Aorta (tissue), 5 donors: ENCODE data around the gene SPESP1. TPM values are rescaled to one million over a fixed set of nuclear protein-coding genes. Genes with fewer than 3 reads are reported as not detected.
"Not testable (repeated sequence)": the region's sequence is repeated elsewhere in the genome, so short reads cannot be mapped to it uniquely, and the experiment has no call there.

Source experiments
- ATAC-seq: fragments of 200-7000 bp; cut with Tn5 transposase; one replicate; pipeline ENCODE4 v1.9.1; 2022; ENCODE audit warnings: moderate library complexity; ENCODE audit not compliant: low FRiP score
- DNase-seq, 2 donors: peaks; one replicate each; pipeline ENCODE4 v3.0.0-alpha.2; 2020
- H3K27ac ChIP-seq, 2 donors: one replicate each; pipeline ENCODE4 v1.5.1; 2013; ENCODE audit warnings: low read length in 2 of 2, mild to moderate bottlenecking in 2 of 2, moderate library complexity in 2 of 2, control low read depth in 1 of 2, inconsistent platforms in 1 of 2, low read depth in 1 of 2
- H3K27me3 ChIP-seq, 2 donors: one replicate each; pipeline ENCODE4 v1.6.1; 2013; ENCODE audit warnings: control low read depth in 1 of 2, low read length in 1 of 2, mild to moderate bottlenecking in 1 of 2, moderate library complexity in 1 of 2; ENCODE audit not compliant: insufficient read depth in 2 of 2, control insufficient read depth in 1 of 2
- H3K36me3 ChIP-seq, 2 donors: one replicate each; pipeline ENCODE4 v1.6.1; 2013; ENCODE audit warnings: control low read depth in 1 of 2, low read length in 1 of 2, mild to moderate bottlenecking in 1 of 2; ENCODE audit not compliant: insufficient read depth in 2 of 2, control insufficient read depth in 1 of 2
- H3K4me1 ChIP-seq, 2 donors: one replicate each; pipeline ENCODE4 v1.6.1; 2013; ENCODE audit warnings: low read length in 2 of 2, control low read depth in 1 of 2, mild to moderate bottlenecking in 1 of 2, moderate library complexity in 1 of 2; ENCODE audit not compliant: insufficient read depth in 2 of 2, control insufficient read depth in 1 of 2
- H3K4me3 ChIP-seq, 2 donors: one replicate each; pipeline ENCODE4 v1.5.1; 2013; ENCODE audit warnings: low read length in 2 of 2, control low read depth in 1 of 2, mild to moderate bottlenecking in 1 of 2
- H3K9me3 ChIP-seq: one replicate; pipeline ENCODE4 v1.6.1; 2013; ENCODE audit warnings: mild to moderate bottlenecking, low read length; ENCODE audit not compliant: control insufficient read depth
- WGBS, 2 donors: extraction: QIAGEN DNeasy Blood & Tissue Kit; methylation state at CpG; one replicate each; pipeline ENCODE4 v1.1.7; 2013; 5-methylcytosine and 5-hydroxymethylcytosine counted together
- intact Hi-C, 2 donors: fragments of 100-400 bp; cut with DNase I; formaldehyde crosslinking; loops; one replicate each; pipeline versions ENCODE4 v1.14.2 to v1.15.0; 2022
- polyA plus RNA-seq, 2 donors: library from polyadenylated mRNA; stranded (reverse); fragments of 200-250 nt; gene quantifications; one replicate each; pipeline ENCODE4 v1.2.3, GENCODE V29; 2013
- total RNA-seq, 2 donors: library from RNA; stranded (reverse); fragmentation: NEBNext Ultra II Directional; extraction: Animal tissue kit (Norgen Biotek cat#: 25700); gene quantifications; one replicate each; pipeline ENCODE4 v1.2.1, GENCODE V29; 2021
- donor health status: healthy with polysubstance abuse.
- donor health status: Bipolar disorder and iron deficiency.
- donor health status: DM: no; HTN: no; CAD: no.
- donor health status: DM: no; HTN: no; CAD: no.
- donor health status: DM: yes; HTN: yes; CAD: no.

The SPESP1 gene
- total and polyA plus RNA-seq, 4 donors, result 1.3 to 2.2 (median 1.5) TPM; not detected in 1

DNA sequence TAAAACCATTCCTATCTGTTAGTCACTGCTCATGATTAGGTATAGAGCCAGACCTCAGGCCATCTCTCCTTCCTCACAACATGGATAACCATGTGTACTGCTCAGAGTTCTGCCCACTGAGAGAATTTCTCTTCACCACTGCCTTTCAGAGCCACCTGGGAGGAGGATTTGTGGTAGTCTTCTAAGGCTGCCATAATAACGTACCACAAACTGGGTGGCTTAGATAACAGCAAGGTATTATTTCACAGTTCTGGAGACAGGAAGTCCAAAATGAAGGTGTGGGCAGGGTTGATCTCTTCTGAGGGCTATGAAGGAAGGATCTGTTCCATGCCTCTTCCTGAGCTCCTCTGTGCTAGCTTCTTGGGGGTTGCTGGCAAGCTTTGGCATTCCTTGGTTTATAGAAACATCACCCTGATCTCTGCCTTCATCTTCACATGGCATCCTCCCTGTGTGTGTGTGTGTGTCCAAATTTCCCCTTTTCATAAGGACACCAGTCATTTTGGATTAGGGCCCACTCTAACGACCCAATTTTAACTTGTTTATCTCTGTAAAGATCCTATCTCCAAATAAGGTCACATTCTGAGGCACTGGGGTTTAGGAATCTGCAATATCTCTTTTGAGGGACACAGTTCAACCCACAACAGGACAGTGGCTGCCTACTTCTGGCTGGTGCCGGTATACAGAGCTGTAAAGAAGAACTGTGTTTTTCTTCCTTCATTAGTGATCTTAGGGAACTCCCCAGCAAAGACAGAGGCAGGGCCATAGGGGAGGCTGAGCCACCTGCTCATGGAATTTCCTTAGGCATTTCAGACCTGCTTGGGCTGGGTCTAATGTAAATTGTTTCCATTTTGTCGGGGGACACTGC, 42.1 kb downstream of the SPESP1 start:
- intact Hi-C loops, result no loop called here
- DNase-seq (no peak), ATAC-seq (no peak)
- WGBS, 2 donors, result 50 to 55% methylated on average over 4 of the region's 4 CpGs
- Histone ChIP-seq H3K4me1 (no peaks in the 10 kb centered on the region), H3K27me3 (peaks cover 0 to 2% of the 10 kb centered on the region in 2 donors), H3K9me3 (peaks cover 5% of the 10 kb centered on the region), H3K4me3 (no peak overlapping the region), H3K36me3 (no peaks in the 10 kb centered on the region), H3K27ac (no peak overlapping the region)

DNA sequence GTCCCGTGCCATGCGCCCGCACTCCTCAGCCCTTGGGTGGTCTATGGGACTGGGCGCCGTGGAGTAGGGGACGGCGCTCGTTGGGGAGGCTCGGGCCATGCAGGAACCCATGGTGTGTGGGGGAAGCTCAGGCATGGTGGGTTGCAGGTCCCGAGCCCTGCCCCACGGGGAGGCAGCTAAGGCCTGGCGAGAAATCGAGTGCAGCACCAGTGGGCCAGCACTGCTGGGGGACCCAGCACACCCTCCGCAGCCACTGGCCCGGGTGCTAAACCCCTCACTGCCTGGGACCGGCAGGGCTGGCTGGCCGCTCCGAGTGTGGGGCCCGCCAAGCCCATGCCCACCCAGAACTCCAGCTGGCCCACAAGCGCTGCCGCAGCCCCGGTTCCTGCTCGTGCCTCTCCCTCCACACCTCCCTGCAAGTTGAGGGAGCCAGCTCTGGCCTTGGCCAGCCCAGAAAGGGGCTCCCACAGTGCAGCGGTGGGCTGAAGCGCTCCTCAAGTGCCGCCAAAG, 45.4 kb downstream of the SPESP1 start:
- H3K36me3 ChIP-seq, DNase-seq, H3K27ac ChIP-seq, H3K4me1 ChIP-seq, intact Hi-C loops, ATAC-seq, H3K27me3 ChIP-seq, H3K9me3 ChIP-seq, H3K4me3 ChIP-seq: not testable (repeated sequence)
- 95 to 97% methylated on average over 26 of the region's 26 CpGs for WGBS, 2 donors

DNA sequence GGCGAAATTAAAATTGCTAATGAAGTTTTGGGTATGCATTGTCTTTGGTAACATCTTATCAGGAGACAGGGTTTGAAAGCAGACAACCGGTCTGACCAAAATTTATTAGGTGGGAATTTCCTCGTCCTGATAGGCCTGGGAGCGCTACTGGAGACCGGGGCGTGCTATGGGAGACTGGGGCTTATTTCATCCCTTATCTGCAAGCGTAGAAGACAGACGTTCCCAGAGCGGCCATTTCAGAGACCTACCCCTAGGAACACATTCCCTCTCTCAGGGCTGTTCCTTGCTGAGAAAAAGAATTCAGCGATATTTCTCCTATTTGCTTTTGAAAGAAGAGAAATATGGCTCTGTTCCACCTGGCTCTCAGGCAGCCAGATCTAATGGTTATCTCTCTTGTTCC, 47.1 kb downstream of the SPESP1 start:
- H3K9me3 ChIP-seq, H3K4me1 ChIP-seq, H3K27ac ChIP-seq, H3K27me3 ChIP-seq, ATAC-seq, H3K36me3 ChIP-seq, H3K4me3 ChIP-seq, intact Hi-C loops, DNase-seq: not testable (repeated sequence)
- WGBS, 2 donors, result 89 to 90% methylated on average over 10 of the region's 10 CpGs

DNA sequence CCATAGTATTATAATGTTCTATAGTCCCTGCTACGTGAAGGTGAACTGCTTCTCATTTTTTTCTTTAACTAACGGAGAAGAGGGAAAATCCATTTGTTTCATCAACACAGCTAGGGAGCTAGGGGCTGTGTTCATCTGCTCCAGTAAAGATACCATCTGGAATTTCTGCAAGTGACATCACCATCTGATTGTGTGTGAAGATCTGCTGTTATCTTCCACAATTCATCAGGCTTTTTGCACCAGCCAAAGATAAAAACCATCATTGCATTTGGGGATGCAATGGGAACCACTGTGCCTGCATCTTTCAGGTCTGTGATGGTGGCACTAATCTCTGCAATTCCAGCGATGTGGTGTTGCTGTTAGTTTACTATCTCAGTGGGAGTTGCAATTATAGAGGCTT, 48.7 kb downstream of the SPESP1 start:
- intact Hi-C loops, result no loop called here
- no peaks in the 10 kb centered on the region for H3K36me3 ChIP-seq
- no peaks in the 10 kb centered on the region for H3K4me1 ChIP-seq
- DNase-seq (no peak), ATAC-seq (no peak)
- H3K4me3 ChIP-seq, result no peak overlapping the region
- H3K27ac ChIP-seq, result no peak overlapping the region
- peaks cover 0 to 4% of the 10 kb centered on the region in 2 donors for H3K27me3 ChIP-seq
- peaks cover 2% of the 10 kb centered on the region for H3K9me3 ChIP-seq
- 70% methylated on average over 3 of the region's 3 CpGs for WGBS, 2 donors

DNA sequence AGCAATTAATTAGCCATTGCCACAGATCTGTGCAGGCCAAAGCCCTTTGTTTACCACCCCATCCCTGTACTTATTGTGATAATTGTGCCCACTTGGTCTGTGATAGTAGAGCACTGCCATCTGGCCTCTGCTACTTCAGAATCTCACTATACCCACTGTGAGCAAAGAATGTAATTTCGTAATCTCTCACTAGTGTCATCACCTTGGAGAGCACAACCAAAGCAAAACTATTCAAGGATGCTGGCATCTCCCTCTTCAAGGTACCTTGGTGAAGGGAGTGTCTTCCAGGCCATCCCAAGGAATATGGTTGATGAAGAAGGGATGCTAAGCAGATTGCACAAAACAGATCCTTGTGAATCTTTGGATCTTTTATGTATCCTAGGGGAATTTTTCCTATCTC, 49.5 kb downstream of the SPESP1 start:
- Histone ChIP-seq H3K4me1 (no peaks in the 10 kb centered on the region), H3K4me3 (no peak overlapping the region), H3K36me3 (no peaks in the 10 kb centered on the region), H3K27ac (no peak overlapping the region), H3K27me3 (peaks cover 0 to 4% of the 10 kb centered on the region in 2 donors), H3K9me3 (peaks cover 2% of the 10 kb centered on the region)
- DNase-seq (no peak), ATAC-seq (no peak)
- 76 to 88% methylated on average over 1 of the region's 1 CpG for WGBS, 2 donors
- intact Hi-C loops, result no loop called here

DNA sequence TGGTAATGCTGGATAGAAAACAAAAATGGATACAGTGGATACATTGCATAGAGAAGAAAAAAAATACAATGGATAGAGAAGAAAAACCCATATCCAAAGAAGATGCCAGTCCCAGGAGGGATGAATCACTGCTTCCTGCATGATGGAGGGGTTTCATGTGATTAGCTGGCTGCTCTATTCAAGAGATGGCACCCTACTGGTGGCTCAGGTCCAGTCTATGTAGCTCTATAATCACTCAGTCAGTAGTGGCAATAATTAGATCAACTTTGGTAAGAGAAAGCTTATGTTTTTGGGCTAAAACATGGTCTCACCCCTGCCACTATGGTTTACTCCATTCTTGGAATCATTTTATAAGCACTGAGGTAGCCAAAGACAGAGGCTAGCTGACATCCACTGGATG, 50.5 kb downstream of the SPESP1 start:
- intact Hi-C loops, result no loop called here
- peaks cover 0 to 4% of the 10 kb centered on the region in 2 donors for H3K27me3 ChIP-seq
- no peak for ATAC-seq

DNA sequence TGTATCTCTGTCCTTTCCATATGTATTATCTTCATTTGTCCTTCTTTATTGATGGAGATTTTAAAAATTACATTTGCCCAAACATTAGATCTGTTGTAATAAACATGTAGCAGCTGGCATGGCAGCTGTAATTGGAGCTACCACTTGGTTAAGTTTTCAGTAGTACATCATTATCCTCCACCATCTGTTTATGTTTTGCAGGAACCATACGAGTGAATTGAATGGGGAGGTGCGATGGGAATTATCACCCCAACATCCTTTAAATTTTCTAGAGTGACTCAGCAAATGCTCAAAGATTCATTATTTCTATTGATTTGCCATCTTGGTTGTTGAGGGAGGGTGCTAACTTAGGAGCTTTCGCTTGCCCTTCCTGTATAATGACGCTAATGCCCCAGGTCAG, 51.6 kb downstream of the SPESP1 start:
- Histone ChIP-seq H3K4me3 (no peak overlapping the region), H3K9me3 (peaks cover 2% of the 10 kb centered on the region), H3K36me3 (no peaks in the 10 kb centered on the region), H3K27me3 (peaks cover 0 to 4% of the 10 kb centered on the region in 2 donors), H3K4me1 (no peaks in the 10 kb centered on the region), H3K27ac (no peak overlapping the region)
- WGBS, 2 donors, result 90 to 95% methylated on average over 4 of the region's 4 CpGs
- DNase-seq (no peak), ATAC-seq (no peak)
- intact Hi-C loops, result no loop called here

More for the DNA sequence above, 50.5 kb downstream of the SPESP1 start:
- H3K36me3 ChIP-seq, result no peaks in the 10 kb centered on the region
- peaks cover 2% of the 10 kb centered on the region for H3K9me3 ChIP-seq
- DNase-seq, result no peak
- H3K27ac ChIP-seq, result no peak overlapping the region
- no peak overlapping the region for H3K4me3 ChIP-seq
- H3K4me1 ChIP-seq, result no peaks in the 10 kb centered on the region

DNA sequence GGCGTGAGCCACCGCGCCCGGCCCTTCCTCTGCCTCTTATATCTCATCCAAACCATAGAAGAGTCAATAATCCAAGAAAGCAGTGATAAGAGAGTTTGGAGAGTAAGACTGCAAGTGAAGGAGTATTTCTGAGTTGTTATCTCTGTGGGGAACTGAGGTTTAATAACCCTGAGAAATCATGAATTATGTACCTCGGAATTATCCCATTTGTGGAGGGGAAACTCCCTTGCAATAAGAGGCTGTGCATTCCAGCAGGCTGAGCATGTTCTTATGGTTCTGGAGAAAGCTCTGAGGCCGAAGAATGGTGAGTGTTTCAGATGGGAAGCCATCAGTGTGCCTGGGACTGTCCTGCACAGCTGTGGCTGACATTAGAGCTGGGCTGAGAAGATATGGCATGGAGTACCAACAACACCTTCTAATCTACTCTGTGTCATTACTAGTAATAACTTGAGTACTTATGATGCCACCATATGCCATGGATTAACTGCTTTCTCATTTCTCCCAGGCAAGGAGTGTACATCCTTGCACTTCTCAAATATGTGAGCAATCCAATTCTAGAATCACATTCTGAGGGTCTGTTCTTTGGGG, 52.7 kb downstream of the SPESP1 start:
- no peak overlapping the region for H3K27ac ChIP-seq
- H3K4me3 ChIP-seq, result no peak overlapping the region
- no peak for DNase-seq
- WGBS, 2 donors, result 94% methylated on average over 6 of the region's 6 CpGs
- peaks cover 0 to 4% of the 10 kb centered on the region in 2 donors for H3K27me3 ChIP-seq
- ATAC-seq, result no peak
- H3K9me3 ChIP-seq, result peaks cover 2% of the 10 kb centered on the region
- no peaks in the 10 kb centered on the region for H3K36me3 ChIP-seq
- H3K4me1 ChIP-seq, result no peaks in the 10 kb centered on the region
- intact Hi-C loops, result no loop called here
